Hepatic stellate cell (primary cell): ENCODE results near the gene ELF1.
"Not testable (repeated sequence)": the region's sequence is repeated elsewhere in the genome, so short reads cannot be mapped to it uniquely, and the experiment has no call there.

Experiments
- DNase-seq: peaks from one replicate; pipeline ENCODE4 v3.0.0; 2011; ENCODE audit warnings: low spot score

The ELF1 gene

DNA sequence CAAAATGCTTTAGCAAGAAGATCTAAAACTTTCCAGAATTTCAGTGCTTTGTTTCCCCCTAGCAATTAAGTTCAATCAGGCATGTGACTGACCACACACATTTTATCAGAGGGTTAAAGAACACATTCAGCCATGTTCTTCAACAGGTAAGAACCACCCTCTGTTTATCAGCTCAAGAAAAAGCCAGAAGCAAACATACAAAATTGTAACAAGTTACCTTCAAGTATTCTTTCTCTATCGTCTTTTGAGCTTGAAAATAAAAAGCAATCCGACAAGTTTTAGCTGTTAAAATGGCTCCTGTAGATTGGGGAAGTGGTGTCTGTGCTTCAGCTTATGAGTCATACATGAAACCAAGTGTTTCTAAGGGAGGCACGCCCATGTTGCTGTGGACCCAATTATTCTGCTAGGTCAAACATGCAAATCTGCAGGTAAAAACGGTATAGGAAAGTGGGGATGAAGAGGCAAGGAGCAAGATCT lies at the start of gene ELF1:
Gene ELF1 (minus strand): TSS at position 306 of the 477 bp plus-strand sequence. CDS start 37,262 bp downstream, outside the sequence.
- peak; percentile 18 for DNase-seq

DNA sequence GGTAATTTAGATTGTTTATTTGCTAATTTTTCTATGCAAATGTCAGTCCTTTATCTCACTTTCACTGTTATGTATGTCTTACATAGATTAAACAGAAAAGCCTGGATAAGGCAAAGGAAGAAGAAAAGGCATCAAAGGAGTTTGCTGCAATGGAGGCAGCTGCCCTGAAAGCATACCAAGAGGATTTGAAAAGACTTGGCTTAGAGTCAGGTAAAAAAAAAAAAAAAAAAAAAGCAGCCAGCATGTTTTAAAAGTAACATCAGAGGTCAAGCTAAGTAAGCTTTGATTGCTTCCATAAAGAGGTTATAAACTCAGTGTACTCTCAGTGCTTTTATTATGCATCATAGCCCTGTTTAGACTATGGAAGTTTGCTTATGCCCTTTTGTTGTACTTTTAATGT lies 46.0 kb upstream of the ELF1 start:
- DNase-seq, result peak; percentile 43

DNA sequence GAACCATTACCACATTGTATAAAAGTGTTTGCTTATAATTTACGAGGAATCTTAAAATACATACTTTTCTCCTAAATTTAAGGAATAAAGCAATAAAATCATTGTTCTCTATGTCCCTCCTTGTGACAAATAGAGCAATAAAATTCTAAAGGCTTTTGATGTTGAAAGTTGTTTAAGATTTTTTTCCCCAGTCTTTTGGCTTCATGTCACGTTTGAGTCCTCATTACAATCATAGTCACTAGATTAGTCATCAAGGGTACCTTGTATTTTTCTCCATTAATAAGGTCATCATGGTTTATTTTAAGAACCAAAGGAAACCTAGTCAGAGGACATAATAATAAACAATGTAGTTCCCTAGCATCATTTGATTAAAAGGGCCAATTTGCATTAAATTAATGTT lies 45.4 kb upstream of the ELF1 start:
- DNase-seq, result peak; percentile 69

DNA sequence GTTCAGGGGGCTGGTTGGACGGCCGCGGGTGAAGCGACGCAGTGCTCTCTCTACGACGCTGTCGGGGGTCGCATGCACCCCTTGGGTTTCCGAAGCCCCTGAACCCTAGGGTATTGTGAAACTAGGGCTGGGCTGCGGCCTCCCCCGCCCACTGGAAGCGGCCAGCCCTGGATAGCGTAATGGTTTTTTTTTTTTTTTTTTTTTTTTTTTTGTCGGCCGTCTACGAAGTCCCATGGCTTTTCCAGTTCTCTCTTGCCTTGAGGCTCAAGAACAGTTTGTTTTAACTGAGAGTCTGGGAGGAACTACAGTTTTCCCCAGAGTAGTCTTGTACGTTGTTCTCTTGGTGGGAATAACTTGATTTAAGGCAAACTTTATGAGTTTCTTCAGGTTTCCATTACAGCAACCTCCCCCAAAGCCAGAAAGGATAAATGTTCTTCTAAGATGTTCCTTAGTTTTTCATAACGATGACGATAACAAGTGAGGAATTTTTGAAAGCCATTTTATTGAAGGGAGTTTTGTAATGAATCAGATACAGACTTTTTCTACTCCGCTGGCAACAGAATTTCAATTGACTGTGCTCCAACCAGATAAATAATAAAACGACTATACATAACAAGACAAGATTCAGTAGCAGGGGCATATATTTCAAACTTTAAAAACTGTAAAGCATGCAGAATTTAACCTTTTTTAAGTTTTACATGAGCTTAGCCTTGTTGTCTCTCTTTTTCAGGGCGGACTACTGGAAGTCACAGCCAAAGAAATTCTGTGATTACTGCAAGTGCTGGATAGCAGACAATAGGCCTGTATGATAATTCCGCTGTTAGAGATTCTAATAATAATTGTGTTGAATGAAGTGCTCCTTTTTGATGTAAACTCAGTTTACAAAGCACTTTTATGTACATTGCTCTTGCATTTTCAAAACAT lies 43.1 kb upstream of the ELF1 start:
- DNase-seq, result peak; percentile 58

DNA sequence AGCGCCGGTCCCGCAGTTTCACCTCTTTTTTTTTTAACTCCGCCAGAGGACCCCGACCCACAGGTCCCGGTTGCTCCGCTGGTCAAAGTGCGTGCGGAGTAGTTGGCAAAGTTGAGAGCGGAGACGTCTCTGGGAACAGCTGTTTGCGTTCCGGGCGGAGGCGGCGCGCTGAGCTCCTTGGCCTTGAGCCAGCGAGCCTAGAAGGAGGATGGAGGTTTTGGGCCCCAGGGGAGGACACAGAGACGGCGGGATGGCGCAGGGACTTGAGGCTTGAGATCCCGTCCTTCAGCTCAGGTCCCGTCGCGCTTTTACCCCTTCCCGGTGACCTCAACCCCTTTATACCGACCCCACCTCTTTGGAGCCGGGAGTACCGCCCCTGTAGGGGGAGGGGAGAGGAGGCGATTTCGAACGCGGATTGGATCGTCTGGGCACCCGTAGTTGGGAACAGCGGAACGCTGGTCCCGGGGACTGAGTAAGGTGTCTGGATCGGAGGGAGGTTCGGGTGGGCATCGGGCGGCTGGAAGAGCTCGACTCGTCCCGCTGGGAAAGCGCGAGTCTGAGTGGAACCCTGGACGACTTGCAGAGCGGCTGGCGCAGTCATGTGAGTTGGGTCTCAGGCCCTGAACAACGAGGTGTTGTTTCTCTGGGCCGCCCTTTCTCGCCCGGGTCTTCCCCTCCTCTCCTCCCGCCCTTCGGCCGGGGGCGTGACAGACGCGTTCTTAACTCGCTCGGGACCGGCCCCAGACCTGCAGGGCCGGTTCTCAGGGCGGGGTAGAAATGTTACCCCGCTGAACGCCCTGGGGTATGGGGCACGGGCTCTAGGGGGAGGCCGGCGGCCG lies 42.2 kb upstream of the ELF1 start, which contains the start of gene WBP4:
Gene WBP4 (plus strand): TSS at position 435 of the 839 bp plus-strand sequence. CDS start 165 bp downstream, at position 600.
- peak; percentile 86 for DNase-seq

DNA sequence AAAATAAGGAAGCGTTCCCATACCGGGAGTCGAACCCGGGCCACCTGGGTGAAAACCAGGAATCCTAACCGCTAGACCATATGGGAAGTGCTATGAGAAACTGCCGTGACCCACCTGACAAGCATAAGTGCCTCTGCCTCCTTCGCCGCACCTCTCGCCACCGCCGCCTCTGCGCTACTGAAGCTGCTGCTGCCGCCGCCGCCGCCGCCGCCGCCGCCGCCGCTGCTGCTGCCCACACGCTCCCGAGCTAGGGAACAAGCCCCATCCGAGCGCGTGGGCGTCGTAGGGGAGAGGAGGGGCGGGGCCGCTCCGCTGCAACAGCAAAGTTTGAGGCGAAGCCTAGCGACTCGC lies 41.6 kb upstream of the ELF1 start:
- DNase-seq, result peak; percentile 57

DNA sequence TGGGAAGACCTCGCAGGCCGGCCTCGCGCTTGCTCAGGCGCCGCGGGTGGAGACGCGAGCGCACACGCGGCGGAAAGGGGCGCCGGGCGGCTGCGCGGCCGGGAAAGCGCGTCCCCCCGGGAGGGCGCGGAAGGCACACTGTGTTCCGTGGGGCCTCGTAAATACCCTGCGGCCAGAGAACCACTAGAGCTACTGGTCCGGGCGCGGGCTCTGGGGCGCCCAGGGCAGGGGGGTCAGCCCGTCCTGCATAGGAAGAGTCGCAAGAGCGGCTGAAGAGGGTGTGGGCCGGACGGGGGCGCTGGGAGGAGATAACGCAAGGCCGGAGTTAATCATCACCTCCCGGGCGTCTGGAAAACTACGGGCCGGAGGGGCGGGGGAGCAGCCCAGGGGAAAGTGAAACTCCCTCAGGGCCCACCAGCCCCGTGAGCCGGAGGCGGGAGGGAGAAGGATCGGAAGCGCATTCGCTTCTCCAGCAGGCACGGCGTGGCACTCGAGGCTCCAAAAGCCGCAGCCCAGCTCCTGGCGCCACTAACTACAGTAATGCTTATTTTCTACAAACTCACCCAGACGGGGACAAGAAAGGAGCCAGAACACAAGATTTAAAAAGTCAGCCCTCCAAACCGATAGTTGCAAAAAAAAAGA lies 41.1 kb upstream of the ELF1 start:
- peak; percentile 77 for DNase-seq

DNA sequence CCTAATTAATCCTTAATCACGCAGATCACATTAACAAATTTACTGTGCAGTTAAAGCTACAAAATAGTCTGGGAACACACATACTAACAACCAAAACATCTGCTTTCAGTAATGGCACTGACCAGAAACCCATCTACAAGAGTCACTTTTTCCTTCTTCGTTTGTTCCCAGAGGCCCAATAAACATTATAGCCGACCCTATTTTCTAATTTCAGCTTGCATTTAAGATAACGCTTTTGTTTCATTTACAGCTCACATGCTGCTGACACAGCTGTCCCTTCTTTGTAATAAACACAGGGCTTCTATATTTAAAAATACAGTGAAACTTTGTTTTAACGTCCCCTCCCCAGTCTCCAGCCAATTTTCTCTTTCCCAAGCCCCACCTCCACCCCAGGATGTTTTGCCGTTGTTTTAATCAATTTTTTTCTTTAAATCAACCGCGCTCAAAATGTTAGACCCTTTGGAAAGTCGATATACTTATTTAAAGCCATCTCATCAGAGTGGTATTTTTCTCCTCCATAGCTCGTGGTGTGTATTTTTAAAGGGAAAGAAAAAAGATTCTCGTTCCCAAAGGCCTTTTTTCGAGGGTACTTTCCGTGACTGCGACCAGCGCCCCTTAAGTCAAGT lies 40.5 kb upstream of the ELF1 start:
- DNase-seq, result no peak

DNA sequence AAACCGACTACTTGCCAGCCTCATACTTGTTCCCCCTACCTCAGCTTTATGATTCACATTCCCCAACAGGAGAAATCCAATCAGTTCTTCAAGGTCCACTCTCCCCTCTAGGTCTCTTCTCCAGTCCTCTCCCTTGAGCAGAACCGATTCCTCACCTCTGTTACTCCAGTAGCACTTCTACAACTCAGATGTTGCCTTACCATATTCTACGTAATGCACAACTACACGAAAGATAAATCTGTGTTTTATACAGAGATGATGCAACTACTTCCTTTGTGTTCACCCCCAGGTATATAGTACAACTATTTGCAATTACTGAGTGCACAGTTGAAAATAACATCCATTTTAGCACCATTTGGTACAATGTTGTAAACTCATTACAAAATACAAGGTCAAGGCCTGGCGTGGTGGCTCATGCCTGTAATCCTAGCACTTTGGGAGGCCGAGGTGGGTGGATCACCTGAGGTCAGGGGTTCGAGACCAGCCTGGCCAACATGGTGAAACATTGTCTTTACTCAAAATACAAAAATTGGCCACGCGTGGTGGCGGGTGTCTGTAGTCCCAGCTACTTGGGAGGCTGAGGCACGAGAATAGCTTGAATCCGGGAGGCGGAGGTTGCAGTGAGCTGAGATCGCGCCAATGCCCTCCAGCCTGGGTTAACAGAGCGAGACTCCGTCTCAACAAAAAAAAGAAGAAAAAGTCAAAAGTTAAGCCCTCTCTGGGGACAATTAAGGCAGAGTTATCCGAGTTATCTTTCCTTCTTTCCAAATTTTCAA lies 39.4 kb upstream of the ELF1 start:
- DNase-seq, result no peak

DNA sequence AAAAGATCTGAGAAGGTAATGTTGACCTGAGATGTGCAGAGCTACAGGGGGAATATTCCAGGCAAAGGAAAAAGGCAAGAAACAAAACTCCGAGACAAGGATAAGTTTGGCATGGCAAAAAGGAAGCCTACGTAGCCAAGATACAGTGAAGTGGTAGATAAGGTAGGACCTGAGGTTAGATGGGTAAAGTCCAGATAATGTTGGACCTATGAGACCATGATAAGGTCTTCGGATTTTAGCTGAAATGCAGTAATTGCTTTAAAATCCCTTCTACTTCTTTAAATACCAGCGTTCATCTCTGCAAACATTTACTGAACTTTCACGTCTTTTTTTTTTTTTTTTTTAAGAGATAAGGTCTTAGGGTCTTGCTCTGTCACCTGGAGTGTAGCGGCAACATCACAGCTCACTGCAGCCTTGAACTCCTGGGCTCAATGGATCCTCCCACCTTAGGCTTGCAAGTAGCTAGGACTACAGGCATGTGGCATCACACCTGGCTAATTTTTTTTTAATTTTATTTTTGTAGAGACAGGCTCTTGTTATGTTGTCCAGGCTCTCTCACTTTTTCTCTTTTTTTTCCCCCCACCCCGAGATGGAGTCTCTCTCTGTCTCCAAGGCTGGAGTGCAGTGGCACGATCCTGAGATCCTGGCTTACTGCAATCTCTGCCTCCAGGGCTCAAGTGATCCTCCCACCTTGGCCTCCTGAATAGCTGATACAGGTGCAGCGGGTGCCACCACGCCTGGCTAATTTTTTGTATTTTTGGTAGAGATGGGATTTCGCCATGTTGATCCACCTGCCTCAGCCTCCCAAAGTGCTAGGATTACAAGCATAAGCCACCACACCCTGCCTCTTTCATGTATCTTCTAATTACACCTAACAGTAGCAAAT lies 38.0 kb upstream of the ELF1 start:
- DNase-seq, result no peak

DNA sequence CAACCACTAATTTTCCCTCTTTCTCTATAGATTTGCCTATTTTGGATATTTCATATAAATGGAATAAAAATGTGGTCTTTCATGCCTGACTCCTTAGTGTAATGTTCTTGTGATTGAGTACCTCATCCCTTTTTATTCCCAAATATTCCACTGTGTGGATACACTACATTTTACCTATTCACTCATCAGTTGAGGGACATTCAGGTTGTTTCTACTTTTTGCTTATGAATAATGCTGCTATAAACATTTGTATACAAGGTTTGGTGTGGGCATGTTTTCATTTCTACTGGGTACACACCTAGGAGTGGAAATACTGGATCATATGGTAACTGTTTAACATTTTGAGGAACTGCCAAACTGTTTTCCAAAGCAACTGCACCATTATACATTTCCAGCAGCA lies 37.1 kb upstream of the ELF1 start:
- DNase-seq, result no peak

DNA sequence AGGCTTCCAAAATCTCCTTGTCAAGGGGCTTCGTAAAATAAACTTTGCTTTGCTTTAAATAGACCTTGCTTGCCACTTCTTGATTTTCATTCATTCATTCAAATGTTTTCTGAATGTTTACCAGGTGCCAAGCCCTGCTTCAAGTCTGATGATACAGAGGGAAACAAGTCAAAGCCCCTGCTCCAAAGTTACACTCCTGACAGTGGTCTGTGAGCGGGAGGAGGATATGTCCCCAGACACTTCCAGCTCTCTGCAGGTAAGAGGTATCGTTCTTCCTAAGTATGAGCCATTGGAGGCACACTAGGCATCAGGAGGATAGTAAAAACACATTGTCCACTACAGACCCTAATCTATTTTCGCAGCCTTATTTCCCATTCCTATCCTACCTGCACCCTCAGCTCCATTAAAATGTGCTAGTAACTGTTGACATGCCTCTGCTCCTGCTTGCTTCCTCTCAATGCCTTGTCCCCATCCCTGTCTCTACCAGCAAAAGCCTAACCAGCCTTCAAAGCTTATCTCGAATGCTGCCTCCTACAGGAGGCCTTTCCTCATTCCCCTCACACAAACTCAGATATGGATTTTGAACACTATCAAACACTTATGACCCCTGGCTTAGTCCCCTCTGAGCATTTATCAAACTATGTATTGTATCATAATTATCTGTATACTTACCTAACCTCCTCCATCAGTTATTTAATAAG lies 36.0 kb upstream of the ELF1 start:
- no peak for DNase-seq

DNA sequence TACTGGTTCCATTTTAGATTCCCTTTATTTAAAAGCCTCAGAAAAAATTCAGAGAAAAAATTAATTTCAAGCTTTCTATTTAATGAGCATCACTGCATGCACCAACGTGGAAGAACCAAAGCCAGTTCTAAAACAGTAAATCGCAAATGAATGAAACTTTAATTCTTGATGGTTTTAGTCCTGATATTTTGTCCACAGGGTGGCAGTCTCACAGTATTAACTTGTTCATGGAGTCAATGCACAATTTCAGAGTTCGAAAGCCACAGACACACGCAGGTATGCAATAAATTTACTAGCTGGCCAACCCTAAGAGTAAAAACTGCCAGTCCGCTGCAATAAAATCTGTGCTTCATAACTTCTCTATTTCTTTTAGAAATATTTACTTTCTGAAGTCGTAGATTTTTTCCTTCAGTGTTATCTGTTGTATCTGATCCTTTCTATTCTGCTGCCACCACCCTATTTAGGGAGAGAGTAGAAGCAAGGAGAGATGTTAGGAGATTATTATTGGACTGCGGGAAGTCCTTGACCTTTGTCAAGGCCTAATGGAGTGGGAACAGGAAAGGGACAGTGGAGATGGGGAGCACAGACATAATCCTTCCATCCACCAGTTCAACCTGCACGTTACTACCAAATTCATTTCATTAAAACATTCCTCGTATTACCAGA lies 35.2 kb upstream of the ELF1 start:
- peak; percentile 26 for DNase-seq

DNA sequence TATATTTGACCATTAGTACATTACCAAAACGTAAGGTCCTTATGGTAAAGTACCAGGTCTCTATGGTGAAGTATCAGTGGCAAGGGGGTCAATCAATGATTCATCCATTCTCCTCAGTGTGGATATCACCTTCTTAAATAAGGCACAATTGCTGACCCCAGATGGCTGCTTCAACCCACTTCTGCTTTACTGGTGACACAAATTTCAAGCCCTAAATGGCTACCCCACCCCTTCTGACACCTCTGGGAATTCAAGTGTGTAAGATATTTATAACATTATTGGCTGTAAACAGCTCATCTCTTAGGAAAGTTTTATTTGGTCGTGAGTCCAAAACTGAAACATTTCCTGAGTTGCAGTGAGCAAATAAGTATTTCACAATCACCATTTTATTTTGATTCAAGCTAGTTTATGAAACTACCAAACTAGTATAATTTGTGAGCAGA lies 34.3 kb upstream of the ELF1 start:
- DNase-seq, result no peak

DNA sequence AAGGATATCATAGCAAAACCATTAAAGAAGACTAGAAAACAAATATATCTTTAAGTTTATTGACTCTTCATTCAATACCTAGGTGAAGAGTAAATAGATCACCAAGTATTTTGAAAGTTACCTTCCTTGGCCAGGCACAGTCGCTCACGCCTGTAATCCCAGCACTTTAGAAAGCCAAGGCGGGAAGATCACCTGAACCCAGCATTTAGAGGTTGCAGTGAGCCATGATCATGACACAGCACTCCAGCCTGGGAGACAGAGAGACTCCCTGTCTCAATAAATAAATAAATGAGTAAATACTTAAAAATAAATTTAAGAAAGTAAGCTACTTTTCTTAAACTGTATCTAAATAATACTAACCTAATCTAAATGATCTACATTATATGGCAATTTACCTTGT lies 33.3 kb upstream of the ELF1 start:
- no peak for DNase-seq

DNA sequence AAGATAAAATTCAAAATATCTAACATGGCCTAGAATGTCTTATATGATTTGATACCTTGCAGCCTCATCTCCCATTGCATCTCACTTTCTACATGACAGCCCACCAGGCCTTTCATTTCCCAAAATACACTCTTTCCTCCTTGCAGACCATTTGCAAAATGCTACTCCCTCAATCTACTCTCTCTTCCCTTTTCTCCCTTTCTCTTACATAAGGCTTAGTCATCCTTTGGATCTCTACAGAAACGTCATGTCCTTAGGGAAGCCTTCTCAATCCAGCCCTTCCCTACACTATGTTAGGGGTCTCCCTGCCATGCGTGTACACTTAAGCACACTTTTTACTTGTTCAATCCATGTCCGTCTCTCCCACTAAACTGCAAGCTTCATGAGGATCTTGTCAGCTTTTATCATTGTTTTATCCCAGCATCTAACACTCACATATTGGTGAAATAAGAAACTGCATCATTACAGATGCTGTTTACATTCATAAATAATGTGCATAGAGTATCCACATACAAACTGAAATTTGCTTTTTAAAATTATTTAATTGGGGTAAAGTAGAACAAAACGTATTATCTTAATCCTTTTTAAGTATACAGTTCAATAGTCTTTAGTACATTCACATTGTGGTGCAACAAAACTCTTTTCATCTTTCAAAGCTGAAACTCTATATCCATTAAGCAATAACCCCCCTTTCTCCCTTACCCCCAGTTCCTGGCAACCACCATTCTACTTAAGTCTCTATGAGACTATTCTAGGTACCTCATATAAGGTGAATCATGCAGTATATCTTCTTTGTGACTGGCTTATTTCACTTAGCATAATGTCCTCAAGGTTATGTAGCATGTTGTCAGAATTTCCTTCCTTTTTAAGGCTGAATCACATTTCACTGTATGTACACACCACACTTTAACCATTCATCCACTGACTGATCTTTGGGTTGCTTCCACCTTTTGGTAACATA lies 30.6 kb upstream of the ELF1 start:
- DNase-seq, result no peak

DNA sequence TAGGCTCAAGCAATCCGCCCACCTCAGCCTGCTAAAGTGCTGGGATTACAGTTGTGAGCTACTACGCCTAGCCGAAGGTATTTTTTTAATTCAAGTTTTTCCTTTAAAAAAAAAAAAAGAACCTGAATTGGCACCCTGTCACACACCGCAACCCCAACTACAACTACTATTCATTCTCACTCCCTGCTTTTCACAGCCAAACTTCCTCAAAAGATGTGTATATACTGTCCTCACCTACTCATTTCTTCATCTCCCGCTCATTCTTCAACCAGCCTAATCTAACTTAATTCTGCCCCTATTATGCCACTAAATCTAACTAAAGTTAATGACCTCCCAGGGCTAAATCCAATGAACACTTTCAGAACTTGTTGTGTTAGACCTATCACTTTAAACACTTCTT lies 29.5 kb upstream of the ELF1 start:
- DNase-seq, result no peak

DNA sequence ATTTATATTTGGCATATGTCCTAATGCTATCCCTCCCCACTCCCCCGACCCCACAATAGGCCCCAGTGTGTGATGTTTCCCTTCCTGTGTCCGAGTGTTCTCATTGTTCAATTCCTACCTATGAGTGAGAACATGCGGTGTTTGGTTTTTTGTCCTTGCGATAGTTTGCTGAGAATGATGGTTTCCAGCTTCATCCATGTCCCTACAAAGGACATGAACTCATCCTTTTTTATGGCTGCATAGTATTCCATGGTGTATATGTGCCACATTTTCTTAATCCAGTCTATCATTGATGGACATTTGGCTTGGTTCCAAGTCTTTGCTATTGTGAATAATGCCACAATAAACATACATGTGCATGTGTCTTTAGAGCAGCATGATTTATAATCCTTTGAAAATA lies 23.3 kb upstream of the ELF1 start:
- DNase-seq, result not testable (repeated sequence)
